Kidney epithelial cell (primary cell): ENCODE data around the gene SLC22A16. TPM values are rescaled to one million over a fixed set of nuclear protein-coding genes. Genes with fewer than 3 reads are reported as not detected.
A peak's percentile ranks its signal among the peaks of the same experiment; 100 is the strongest.

Source experiments
- DNase-seq: peaks from one replicate; pipeline ENCODE4 v3.0.0-alpha.2; 2010; ENCODE audit warnings: low read depth
- H3K27me3 ChIP-seq: 2 replicates; pipeline ENCODE4 v1.6.0; 2011; ENCODE audit warnings: low read length; ENCODE audit not compliant: control insufficient read depth, insufficient read depth
- H3K36me3 ChIP-seq: 2 replicates; pipeline ENCODE4 v1.5.1; 2011; ENCODE audit warnings: low read length; ENCODE audit not compliant: control insufficient read depth, insufficient read depth
- H3K4me3 ChIP-seq: 2 replicates; pipeline ENCODE4 v1.5.1; 2011; ENCODE audit warnings: low read depth, mild to moderate bottlenecking, control low read depth, low read length
- total RNA-seq: library from RNA; depleted of rRNA; stranded (reverse); fragments of >200 nt; gene quantifications from 2 replicates; pipeline ENCODE4 v1.2.3, GENCODE V29; 2015
- TF ChIP-seq, protein P1 (sequence below): IDR thresholded peaks from 2 replicates; pipeline ENCODE4 v1.5.1; 2011; ENCODE audit warnings: mild to moderate bottlenecking, moderate library complexity, low read length, control low read depth, inconsistent platforms; ENCODE audit not compliant: insufficient read depth, poor library complexity, severe bottlenecking

Gene SLC22A16
- total RNA-seq, 1 donor from 2014 or later, result 0.71 TPM

DNA sequence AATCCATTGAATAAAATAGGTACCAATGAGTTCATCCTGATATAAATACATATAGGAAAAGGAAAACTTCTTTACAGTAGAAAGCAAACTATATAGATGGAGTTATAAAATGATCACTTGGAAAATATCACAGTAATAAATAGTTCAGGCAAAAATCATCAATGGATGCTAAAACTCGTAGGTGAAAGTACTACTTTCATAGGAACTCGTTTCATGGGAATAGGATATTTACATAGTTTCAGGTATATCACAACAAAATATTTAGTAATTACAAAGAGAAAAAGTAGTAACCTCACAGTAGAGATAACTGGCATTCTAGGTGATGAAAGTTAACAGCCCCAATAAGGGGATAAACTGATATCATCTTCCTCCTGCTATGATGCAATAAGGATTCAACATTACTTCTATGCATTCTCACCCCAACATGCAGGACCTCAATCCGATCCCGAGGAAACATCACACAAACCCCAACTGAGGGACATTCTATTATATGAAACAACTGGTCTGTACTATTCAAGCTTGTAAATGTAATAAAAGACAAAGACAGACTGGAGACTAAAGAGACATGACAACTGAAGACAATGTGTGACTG lies 74.7 kb downstream of the SLC22A16 start:
- H3K4me3 ChIP-seq, result no peak overlapping the region
- TF ChIP-seq, protein P1, sequence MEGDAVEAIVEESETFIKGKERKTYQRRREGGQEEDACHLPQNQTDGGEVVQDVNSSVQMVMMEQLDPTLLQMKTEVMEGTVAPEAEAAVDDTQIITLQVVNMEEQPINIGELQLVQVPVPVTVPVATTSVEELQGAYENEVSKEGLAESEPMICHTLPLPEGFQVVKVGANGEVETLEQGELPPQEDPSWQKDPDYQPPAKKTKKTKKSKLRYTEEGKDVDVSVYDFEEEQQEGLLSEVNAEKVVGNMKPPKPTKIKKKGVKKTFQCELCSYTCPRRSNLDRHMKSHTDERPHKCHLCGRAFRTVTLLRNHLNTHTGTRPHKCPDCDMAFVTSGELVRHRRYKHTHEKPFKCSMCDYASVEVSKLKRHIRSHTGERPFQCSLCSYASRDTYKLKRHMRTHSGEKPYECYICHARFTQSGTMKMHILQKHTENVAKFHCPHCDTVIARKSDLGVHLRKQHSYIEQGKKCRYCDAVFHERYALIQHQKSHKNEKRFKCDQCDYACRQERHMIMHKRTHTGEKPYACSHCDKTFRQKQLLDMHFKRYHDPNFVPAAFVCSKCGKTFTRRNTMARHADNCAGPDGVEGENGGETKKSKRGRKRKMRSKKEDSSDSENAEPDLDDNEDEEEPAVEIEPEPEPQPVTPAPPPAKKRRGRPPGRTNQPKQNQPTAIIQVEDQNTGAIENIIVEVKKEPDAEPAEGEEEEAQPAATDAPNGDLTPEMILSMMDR, result no peak
- DNase-seq, result no peak

DNA sequence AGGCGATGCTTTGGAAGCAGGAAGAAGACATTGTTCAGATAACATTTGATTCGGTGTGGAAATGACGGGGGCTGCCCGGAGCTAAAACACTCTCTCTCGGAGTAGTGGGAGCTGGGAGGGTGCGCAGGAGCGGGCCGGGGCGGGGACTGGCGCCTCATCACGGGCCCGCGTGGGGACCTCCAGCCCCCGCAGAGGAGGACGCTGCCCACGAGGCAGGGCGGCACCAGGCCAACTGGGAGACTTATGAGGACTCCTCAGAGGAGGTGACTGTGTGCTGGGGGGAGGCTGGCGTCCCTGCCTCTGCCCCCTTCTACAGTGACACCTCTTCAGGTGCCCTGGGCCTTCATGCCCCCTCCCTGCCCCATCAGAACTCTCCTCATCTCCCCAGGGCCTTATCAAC lies 76.2 kb downstream of the SLC22A16 start:
- H3K4me3 ChIP-seq, result no peak overlapping the region
- H3K36me3 ChIP-seq, result no peaks in the 10 kb centered on the region
- H3K27me3 ChIP-seq, result no peaks in the 10 kb centered on the region
- TF ChIP-seq, protein P1, result no peak
- no peak for DNase-seq

More for the DNA sequence above, 74.7 kb downstream of the SLC22A16 start:
- H3K36me3 ChIP-seq, result no peaks in the 10 kb centered on the region
- no peaks in the 10 kb centered on the region for H3K27me3 ChIP-seq

DNA sequence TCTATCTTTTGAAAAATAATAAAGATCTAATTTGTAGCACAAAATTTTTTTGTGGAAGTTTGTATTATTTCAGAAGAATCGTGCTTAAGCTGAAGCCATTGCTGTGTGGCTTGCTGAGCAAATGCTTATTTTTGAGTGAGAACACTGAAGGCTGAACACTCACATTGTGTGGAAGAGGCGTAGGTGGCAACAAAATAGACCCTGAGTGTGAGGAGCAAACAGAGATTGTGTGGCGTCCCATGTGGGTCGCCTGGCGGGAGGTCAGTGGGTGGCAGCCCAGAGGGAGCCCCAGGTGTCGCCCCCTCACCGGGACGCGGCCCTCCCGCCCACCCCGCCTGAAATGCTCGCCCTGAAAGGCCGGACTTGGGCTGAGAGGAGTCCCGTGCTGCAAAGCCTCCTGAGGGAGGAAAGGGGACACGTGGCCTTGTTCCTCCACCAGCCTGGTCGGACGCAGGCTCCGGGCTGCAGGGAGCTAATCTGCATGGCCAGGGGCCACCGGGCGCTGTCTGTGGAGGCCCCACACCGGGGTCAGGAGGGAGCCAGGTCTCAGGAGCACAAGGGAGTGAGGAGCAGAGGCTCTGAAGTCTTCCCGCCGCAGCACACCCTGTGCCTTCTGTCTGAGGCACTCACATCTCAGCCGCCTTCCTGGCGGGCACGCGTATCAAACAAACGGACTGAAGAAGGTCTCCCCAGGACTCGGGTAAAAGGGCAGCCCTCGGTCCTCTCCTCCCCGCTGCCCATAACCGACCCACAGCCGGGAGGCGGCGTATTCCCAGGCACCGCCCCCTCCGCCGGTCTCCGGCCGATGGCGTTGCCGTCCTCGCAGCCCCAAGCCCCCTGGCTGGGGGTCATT lies 77.0 kb downstream of the SLC22A16 start:
- TF ChIP-seq, protein P1, result no peak
- peak overlapping the region; percentile 14 for H3K4me3 ChIP-seq
- H3K27me3 ChIP-seq, result no peaks in the 10 kb centered on the region
- H3K36me3 ChIP-seq, result no peaks in the 10 kb centered on the region
- DNase-seq, result no peak

DNA sequence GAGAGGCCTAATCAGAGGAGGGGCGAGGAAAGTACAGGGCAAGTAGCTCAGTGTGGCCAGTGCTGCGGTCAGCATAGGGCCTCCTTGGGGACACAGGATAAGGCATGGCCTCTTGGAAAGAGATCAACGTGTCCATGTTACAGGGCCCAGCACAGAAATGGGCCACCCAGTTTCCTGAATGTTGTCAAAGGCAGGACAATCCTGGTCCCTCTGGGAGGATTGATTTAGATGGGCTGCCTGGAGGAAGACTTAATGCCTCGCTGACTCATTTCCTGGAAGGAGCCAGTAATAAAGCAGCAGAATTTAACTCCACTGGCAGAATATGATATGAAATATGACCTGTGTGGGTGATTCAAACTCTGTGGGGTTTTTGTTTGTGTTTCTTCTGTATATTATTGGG lies 77.6 kb downstream of the SLC22A16 start:
- no peaks in the 10 kb centered on the region for H3K36me3 ChIP-seq
- H3K4me3 ChIP-seq, result no peak overlapping the region
- no peaks in the 10 kb centered on the region for H3K27me3 ChIP-seq
- TF ChIP-seq, protein P1, result no peak
- no peak for DNase-seq

DNA sequence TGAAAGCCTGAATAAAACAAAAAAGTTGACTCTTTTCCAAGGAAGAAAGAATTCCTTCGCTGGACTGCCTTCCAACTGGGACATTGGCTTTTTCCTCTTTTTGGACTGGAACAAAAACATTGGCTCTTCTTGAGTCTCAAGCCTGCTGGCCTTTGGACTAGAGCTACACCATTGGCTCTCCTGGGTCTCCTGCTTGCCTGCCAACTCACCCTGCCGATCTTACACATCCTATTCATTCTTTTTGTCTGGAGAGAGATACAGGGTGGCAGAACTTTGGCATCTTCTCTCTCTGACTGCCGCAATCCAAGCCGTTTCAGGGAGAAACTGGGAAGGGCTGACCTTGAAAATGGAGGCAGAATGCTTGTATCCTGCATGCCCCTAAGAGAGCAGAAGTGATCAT lies 81.2 kb downstream of the SLC22A16 start:
- no peak overlapping the region for H3K4me3 ChIP-seq
- no peaks in the 10 kb centered on the region for H3K36me3 ChIP-seq
- TF ChIP-seq, protein P1, result no peak
- no peak for DNase-seq
- H3K27me3 ChIP-seq, result no peaks in the 10 kb centered on the region
